D721Med (cell line): ENCODE data around the gene PPFIA4.

Source experiments
- DNase-seq: peaks from one replicate; pipeline ENCODE4 v3.0.0; 2011; ENCODE audit warnings: low spot score; ENCODE audit not compliant: insufficient read length
- FAIRE-seq: peaks from 2 replicates; lab custom pipeline; 2011; peaks lifted over from hg19 to GRCh38; lab: Jason Lieb, UNC
- CTCF ChIP-seq: IDR thresholded peaks from 2 replicates; pipeline ENCODE4 v1.5.1; 2012; ENCODE audit warnings: mild to moderate bottlenecking, control low read depth; ENCODE audit not compliant: insufficient read depth; ENCODE audit errors: missing control alignments

The PPFIA4 gene

GRCh38 chr1:203072002-203072602 is 45.8 kb downstream of the PPFIA4 start:
- FAIRE-seq (no peak), DNase-seq (no peak)
- no peak for TF ChIP-seq CTCF

- TF ChIP-seq CTCF, result no peak
- DNase-seq, result no peak
- no peak for FAIRE-seq
Observed at GRCh38 chr1:203072911-203073310, 46.6 kb downstream of the PPFIA4 start.

GRCh38 chr1:203073469-203073868 is 47.2 kb downstream of the PPFIA4 start:
- FAIRE-seq (no peak), DNase-seq (no peak)
- TF ChIP-seq CTCF, result no peak

GRCh38 chr1:203074610-203075009 is 48.3 kb downstream of the PPFIA4 start:
- FAIRE-seq (no peak), DNase-seq (no peak)
- TF ChIP-seq CTCF, result no peak

- no peak for TF ChIP-seq CTCF
- DNase-seq (no peak), FAIRE-seq (no peak)
Observed at GRCh38 chr1:203075236-203076030, 49.1 kb downstream of the PPFIA4 start.

- no peak for FAIRE-seq
- no peak for DNase-seq
- TF ChIP-seq CTCF, result no peak
Observed at GRCh38 chr1:203076031-203076511, 49.8 kb downstream of the PPFIA4 start.

- DNase-seq, result no peak
- TF ChIP-seq CTCF, result no peak
- no peak for FAIRE-seq
Observed at GRCh38 chr1:203077367-203077766, 51.1 kb downstream of the PPFIA4 start.
